OCI-LY7 (cell line): ENCODE results near the gene ARHGEF38. TPM values are rescaled to one million over a fixed set of nuclear protein-coding genes. Genes with fewer than 3 reads are reported as not detected.

Experiments used
- BruUV-seq: library from RNA; stranded (reverse); fragments of 400-500 nt; replicated peaks from 2 replicates; lab custom pipeline; 2021; lab: Mats Ljungman, UMichigan
- CTCF ChIA-PET: fragments of 300-600 bp; sonication (Branson Sonifier 250); formaldehyde crosslinking; loops from one replicate; lab custom pipeline; 2022; ENCODE audit warnings: antibody characterized with exemption; ENCODE audit not compliant: unreplicated experiment; lab: Charles Lee
- POLR2A ChIA-PET: fragments of 300-600 bp; sonication (Branson Sonifier 250); formaldehyde crosslinking; loops from one replicate; lab custom pipeline; 2022; ENCODE audit warnings: antibody characterized with exemption; lab: Charles Lee
- DNase-seq: peaks from one replicate; pipeline ENCODE4 v3.0.0-alpha.2; 2015; ENCODE audit warnings: low spot score
- H2AFZ ChIP-seq: fragments of 200-600 bp; sonication (generic), shearing (Covaris generic); 2 replicates; pipeline ENCODE4 v1.6.1; 2014; ENCODE audit warnings: mild to moderate bottlenecking, antibody characterized with exemption, low read length, moderate library complexity
- H3K27ac ChIP-seq: fragments of 200-600 bp; sonication (generic); 2 replicates; pipeline ENCODE4 v1.5.1; 2014; ENCODE audit warnings: mixed run types, low read depth, mild to moderate bottlenecking, moderate library complexity, low read length, inconsistent platforms; ENCODE audit not compliant: poor library complexity, severe bottlenecking
- H3K36me3 ChIP-seq: fragments of 200-600 bp; sonication (generic); 2 replicates; pipeline ENCODE4 v1.6.1; 2014; ENCODE audit warnings: mild to moderate bottlenecking, antibody characterized with exemption, low read length, moderate library complexity, mixed read lengths; ENCODE audit not compliant: insufficient read depth
- H3K4me1 ChIP-seq: fragments of 200-600 bp; sonication (generic); 2 replicates; pipeline ENCODE4 v1.5.1; 2014; ENCODE audit warnings: mild to moderate bottlenecking, low read length; ENCODE audit not compliant: insufficient read depth, poor library complexity, severe bottlenecking
- H3K4me2 ChIP-seq: fragments of 200-600 bp; sonication (generic); 2 replicates; pipeline ENCODE4 v1.6.1; 2014; ENCODE audit warnings: mild to moderate bottlenecking, low read length
- H3K4me3 ChIP-seq: fragments of 200-600 bp; sonication (generic); 2 replicates; pipeline ENCODE4 v1.5.1; 2014; ENCODE audit warnings: mild to moderate bottlenecking, low read depth, low read length; ENCODE audit not compliant: poor library complexity, severe bottlenecking
- H3K79me2 ChIP-seq: fragments of 200-600 bp; sonication (generic); 2 replicates; pipeline ENCODE4 v1.6.1; 2016; ENCODE audit warnings: low read depth, mild to moderate bottlenecking, low read length, moderate library complexity, mixed read lengths; ENCODE audit not compliant: insufficient read depth
- H3K9me2 ChIP-seq: fragments of 200-600 bp; sonication (generic); 2 replicates; pipeline ENCODE4 v1.6.1; 2016; ENCODE audit warnings: mild to moderate bottlenecking, low read length, mixed read lengths; ENCODE audit not compliant: insufficient read depth
- H3K9me3 ChIP-seq: fragments of 200-600 bp; sonication (generic); 2 replicates; pipeline ENCODE4 v1.6.1; 2014; ENCODE audit warnings: mild to moderate bottlenecking, mixed run types, low read length, mixed read lengths
- H4K20me1 ChIP-seq: fragments of 200-600 bp; sonication (generic); 2 replicates; pipeline ENCODE4 v1.6.1; 2014; ENCODE audit warnings: mild to moderate bottlenecking, antibody characterized with exemption, low read length, moderate library complexity, mixed read lengths; ENCODE audit not compliant: insufficient read depth
- EZH2phosphoT487 ChIP-seq: fragments of 200-600 bp; sonication (generic); IDR thresholded peaks from 2 replicates; pipeline ENCODE4 v1.6.1; 2018; ENCODE audit warnings: low read depth, borderline replicate concordance, mild to moderate bottlenecking, mixed run types, antibody characterized with exemption, low read length, moderate library complexity, mixed read lengths
- intact Hi-C: fragments of 100-400 bp; cut with micrococcal nuclease; formaldehyde crosslinking; loops from one replicate; pipeline ENCODE4 v1.10.0; 2022; ENCODE audit not compliant: unreplicated experiment
- total RNA-seq, 2 experiments: library from RNA; depleted of rRNA in 1 of 2; stranded (reverse); fragments of >200 nt in 1 of 2; shearing (Covaris generic) in 1 of 2; gene quantifications; 2 replicates each; pipeline ENCODE4 v1.2.3, GENCODE V29; 2014 to 2022
- TF ChIP-seq, protein P1 (sequence below): fragments of 200-600 bp; sonication (generic); conservative IDR thresholded peaks from 2 replicates; pipeline ENCODE4 v1.5.1; 2014; ENCODE audit warnings: mild to moderate bottlenecking, antibody characterized with exemption, low read length, moderate library complexity, mixed read lengths

Gene ARHGEF38
- total RNA-seq, 2 experiments from 2014 or later, result not detected

DNA sequence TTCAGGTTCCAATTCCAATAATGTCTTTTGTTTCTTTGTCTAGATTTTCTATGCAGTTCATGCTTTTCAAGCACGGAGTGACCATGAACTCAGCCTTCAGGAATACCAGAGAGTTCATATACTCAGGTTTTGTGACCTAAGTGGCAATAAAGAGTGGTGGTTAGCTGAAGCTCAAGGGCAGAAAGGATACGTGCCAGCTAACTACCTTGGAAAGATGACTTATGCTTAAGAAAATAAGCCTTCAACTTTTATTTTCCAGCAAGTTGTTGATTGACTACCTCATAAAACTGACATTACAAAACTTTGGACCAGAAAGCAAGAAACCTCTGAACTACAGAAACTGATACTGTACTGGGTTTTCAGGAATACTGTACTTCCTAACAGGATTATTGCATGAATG lies 125.3 kb downstream of the ARHGEF38 start:
- Histone ChIP-seq H3K79me2 (no peaks in the 10 kb centered on the region), H2AFZ (no peak overlapping the region), H3K36me3 (peaks cover 15% of the 10 kb centered on the region), H3K4me2 (no peak overlapping the region), H3K27ac (no peak overlapping the region), H3K9me2 (no peaks in the 10 kb centered on the region), H3K4me3 (no peak overlapping the region), H3K4me1 (no peaks in the 10 kb centered on the region), H3K9me3 (no peaks in the 10 kb centered on the region), H4K20me1 (no peaks in the 10 kb centered on the region)
- BruUV-seq, result no TSS peak
- ChIA-PET POLR2A (interaction anchor here (0.5 to 1.0 kb wide), 3 partner anchors 29 to 394 kb away, joined by 3 to 4 read pairs (median 3); no protein-coding TSS in a partner anchor), CTCF (interaction anchor here (1.5 kb wide), 1 partner anchor 9 kb away, joined by 3 read pairs; no protein-coding TSS in a partner anchor)
- intact Hi-C loops, result no loop called here
- TF ChIP-seq EZH2phosphoT487, result no peak
- TF ChIP-seq, protein P1, sequence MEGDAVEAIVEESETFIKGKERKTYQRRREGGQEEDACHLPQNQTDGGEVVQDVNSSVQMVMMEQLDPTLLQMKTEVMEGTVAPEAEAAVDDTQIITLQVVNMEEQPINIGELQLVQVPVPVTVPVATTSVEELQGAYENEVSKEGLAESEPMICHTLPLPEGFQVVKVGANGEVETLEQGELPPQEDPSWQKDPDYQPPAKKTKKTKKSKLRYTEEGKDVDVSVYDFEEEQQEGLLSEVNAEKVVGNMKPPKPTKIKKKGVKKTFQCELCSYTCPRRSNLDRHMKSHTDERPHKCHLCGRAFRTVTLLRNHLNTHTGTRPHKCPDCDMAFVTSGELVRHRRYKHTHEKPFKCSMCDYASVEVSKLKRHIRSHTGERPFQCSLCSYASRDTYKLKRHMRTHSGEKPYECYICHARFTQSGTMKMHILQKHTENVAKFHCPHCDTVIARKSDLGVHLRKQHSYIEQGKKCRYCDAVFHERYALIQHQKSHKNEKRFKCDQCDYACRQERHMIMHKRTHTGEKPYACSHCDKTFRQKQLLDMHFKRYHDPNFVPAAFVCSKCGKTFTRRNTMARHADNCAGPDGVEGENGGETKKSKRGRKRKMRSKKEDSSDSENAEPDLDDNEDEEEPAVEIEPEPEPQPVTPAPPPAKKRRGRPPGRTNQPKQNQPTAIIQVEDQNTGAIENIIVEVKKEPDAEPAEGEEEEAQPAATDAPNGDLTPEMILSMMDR, result no peak
- no peak for DNase-seq

DNA sequence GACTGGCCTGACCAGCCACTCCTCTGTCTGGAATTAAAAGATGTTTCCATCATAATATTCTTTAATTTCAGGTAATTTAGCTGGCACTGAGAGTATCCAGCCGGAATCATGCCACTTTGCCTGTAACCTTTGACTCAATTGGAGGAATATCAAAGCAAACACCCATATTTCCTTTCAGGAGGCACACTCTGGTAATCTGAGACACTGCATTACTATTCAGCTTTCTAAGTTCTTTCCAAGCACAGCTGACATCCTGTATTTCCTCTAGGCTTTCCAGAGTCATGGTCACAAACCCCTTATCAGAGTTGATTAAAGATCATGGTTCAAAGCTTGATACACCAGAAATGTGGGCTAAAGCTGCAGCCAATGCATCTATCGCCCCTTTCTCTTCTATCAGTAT lies 126.8 kb downstream of the ARHGEF38 start:
- ChIA-PET CTCF (no interaction called here), POLR2A (interaction anchor here (0.6 to 0.7 kb wide), 3 partner anchors 10 to 523 kb away, joined by 3 to 5 read pairs (median 3); no protein-coding TSS in a partner anchor)
- H3K4me3 ChIP-seq, result no peak overlapping the region
- intact Hi-C loops, result no loop called here
- H3K4me2 ChIP-seq, result no peak overlapping the region
- no peaks in the 10 kb centered on the region for H3K9me3 ChIP-seq
- BruUV-seq, result no TSS peak
- no peaks in the 10 kb centered on the region for H4K20me1 ChIP-seq
- H3K79me2 ChIP-seq, result no peaks in the 10 kb centered on the region
- H3K27ac ChIP-seq, result no peak overlapping the region
- H3K9me2 ChIP-seq, result no peaks in the 10 kb centered on the region
- H3K4me1 ChIP-seq, result no peaks in the 10 kb centered on the region
- H3K36me3 ChIP-seq, result peaks cover 29% of the 10 kb centered on the region
- no peak overlapping the region for H2AFZ ChIP-seq
- TF ChIP-seq, protein P1, result no peak
- no peak for TF ChIP-seq EZH2phosphoT487
- no peak for DNase-seq

DNA sequence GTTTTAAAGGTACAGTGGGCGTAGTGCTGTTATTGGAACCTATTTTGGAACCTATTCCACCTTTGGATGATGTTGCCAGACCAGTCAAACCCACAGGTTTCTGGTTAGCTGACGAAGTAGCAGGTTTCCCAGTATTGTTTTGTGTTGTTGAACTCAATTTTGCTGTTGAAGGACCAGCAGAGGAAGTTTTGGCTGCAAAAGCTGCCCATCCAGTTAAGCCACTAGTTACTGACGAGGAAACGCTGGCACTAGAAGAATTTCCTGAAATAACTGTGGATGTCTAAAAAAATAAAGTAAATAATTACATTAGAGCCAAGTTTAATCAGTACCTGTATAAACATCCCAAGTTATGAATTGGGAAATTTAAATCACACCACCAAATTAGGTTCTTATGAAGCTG lies 130.6 kb downstream of the ARHGEF38 start:
- Histone ChIP-seq H3K36me3 (peaks cover 61% of the 10 kb centered on the region), H3K9me3 (no peaks in the 10 kb centered on the region), H3K4me2 (no peak overlapping the region), H3K27ac (no peak overlapping the region), H4K20me1 (no peaks in the 10 kb centered on the region), H3K9me2 (no peaks in the 10 kb centered on the region), H3K79me2 (no peaks in the 10 kb centered on the region), H3K4me1 (no peaks in the 10 kb centered on the region), H3K4me3 (no peak overlapping the region), H2AFZ (no peak overlapping the region)
- intact Hi-C loops, result no loop called here
- POLR2A ChIA-PET, result no interaction called here
- no peak for DNase-seq
- CTCF ChIA-PET, result no interaction called here
- TF ChIP-seq, protein P1, result no peak
- TF ChIP-seq EZH2phosphoT487, result no peak
- no TSS peak for BruUV-seq
